GM21367 (cell line): ENCODE measurements around the gene EPB41L5.
"Not testable (repeated sequence)": the region's sequence is repeated elsewhere in the genome, so short reads cannot be mapped to it uniquely, and the experiment has no call there.

Source experiments
- ATAC-seq: cut with Tn5 transposase; IDR thresholded peaks from one replicate; pipeline ENCODE4 v1.9.1; 2021; ENCODE audit not compliant: unreplicated experiment

EPB41L5 gene

DNA sequence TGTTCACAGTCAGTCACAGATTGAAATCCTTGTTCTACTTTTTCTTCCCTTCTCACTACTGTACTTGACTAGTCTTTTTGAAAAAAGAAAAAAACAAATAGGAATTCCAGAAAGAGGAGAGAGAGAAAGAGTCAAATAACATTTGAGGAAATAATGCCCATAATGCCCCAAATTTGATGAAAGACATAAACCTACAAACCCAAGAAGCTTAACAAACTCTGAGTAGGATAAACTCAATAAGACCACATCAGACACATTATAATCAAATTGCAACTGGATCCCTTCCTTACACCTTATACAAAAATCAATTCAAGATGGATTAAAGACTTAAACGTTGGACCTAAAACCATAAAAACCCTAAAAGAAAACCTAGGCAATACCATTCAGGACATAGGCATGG lies 179.4 kb downstream of the EPB41L5 start:
- no peak for ATAC-seq

DNA sequence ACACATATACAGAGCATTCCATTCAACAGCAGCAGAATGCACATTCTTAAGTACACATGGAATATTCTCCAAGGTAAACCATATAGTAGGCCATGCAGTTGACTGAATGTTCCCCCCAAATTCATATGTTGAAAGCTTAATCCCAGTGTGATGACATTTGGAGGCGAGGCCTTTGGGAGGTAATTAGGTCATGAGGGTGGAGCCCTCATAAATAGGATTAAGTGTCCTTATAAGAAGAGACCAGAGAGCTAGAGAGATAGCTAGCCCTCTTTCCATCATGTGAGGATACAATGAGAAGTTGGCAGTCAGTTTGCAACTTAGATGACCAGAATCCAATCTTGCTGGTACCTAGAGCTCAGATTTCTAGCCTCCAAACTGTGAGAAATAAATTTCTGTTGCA lies 182.7 kb downstream of the EPB41L5 start:
- no peak for ATAC-seq

DNA sequence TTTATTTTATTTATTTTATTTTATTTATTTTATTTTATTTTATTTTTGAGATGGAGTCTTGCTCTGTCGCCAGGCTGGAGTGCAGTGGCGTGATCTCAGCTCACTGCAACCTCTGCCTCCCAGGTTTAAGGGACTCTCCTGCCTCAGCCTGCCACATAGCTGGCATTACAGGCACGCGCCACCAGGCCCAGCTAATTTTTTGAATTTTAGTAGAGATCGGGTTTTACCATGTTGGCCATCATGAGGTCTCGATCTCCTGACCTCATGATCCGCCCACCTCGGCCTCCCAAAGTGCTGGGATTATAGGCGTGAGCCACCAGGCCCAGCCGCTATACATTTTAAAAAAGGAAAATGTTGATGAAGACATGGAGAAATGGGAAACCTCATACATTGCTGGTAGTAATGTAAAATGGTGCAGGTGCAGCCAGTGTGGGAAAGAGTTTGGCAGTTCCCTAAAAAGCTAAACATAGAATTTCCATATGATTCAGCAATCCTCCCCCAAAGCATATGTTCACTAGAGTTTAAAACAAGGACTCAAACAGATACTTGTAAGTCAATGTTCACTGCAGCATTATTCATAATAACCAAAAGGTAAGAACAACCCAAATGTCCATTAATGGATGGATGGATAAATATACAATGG lies 187.1 kb downstream of the EPB41L5 start:
- ATAC-seq, result not testable (repeated sequence)

DNA sequence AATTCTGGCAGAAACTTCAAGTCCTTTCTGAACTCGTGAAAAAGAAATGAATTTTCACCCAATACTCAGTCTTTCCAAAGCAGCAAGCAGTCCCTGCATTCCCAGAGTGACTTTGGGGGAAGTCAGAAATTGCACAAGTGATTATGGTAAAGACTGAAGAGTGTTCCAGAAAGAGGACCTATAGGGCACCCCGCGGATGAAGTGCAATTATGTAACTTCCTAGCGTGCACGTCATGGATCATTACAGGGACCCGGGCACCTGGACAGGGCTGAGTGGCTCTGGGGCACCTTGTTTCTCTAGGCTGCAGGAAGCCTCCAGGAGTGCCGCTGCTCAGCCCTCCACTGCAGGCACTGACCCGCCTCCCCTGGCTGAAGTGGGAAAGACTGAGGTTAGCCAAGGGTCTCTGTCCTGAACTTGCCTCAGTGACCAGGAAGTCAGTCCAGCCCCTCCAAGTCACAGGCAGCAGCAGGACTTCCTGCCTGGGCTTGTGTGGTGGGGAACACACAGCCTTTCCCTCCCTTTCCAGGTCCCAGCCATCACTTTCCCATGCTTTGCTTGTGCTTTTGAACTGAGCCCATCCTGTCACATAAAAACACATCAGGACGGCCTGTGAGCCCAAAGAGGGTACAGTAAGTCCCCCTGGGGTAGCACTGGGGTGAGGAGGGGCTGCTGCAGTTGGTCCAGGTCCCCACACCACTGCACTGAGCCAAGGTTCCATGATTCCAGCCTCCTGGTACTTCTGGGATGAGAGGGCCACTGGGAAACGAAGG lies 190.6 kb downstream of the EPB41L5 start:
- no peak for ATAC-seq

DNA sequence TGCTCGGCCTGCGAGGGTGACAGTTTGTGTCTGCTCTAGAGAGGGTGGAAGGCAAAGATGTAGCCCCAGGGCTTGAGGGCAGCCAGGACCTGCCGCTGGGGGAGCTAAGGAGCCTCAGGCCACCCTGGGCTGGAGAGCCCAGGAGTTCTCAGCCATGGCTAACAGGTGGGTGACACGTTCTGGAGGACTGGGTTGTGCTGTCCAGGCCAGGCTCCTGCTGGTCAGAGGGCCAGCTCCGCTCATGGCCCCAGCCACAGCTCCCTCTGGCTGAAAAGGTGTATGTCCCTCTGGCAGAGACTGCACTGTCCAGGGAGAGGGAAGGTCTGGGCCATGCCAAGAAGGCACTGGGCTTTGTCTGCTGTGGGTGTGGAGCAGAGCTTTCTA lies 191.1 kb downstream of the EPB41L5 start:
- ATAC-seq, result no peak

DNA sequence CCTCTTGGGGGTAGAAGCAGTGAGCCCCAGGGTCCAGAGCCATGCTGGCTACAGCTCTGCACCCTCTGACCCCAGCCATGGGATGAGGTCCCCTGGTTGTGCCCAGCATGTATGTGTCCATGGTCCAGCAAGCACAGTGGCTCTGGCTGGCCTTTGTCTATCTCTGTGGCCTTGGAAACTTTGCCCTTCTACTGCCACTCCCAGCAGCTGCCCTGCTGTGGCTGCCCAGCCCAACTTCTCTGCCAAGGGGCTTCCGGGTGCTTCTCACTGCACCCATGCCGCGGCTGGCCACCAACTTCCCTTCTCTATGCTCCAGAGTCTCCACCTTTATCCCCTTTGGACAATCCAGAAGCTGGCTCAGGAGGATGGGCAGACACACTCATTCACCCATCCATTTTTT lies 191.5 kb downstream of the EPB41L5 start:
- ATAC-seq, result no peak

DNA sequence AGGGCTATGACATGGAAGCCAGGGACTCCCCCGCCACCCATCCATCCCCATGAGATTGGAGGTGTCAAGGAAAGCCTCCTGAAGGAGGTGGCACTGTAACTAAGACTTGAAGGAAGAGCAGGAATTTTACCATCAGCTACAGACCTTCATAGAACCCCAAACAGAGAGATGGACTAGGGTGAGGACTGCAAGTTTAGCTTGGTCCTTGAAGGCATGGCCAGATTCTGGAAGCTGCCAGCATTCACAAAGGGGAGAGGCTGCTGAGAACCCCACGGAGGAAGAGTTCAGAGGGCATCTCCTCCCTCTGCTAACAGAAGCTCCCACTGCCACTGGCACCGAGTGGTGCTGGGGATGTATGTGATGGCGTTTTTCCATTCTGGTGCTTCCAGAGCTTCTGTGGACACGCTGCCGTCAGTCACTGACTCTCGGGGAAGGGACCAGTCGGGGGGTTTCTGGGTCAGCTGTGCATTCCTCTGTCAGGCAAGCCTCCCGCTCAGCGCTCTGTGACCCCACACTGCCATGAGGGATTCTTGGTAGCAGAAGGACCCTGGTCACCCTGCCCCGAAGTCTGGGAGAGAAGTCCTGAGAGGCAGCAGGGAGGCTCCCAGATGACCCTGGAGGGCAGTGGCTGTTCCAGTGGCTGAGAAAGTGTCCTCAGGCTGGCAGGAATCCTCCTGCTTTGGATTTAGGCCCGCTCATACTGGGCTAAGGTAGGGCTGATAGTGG lies 192.2 kb downstream of the EPB41L5 start:
- no peak for ATAC-seq

DNA sequence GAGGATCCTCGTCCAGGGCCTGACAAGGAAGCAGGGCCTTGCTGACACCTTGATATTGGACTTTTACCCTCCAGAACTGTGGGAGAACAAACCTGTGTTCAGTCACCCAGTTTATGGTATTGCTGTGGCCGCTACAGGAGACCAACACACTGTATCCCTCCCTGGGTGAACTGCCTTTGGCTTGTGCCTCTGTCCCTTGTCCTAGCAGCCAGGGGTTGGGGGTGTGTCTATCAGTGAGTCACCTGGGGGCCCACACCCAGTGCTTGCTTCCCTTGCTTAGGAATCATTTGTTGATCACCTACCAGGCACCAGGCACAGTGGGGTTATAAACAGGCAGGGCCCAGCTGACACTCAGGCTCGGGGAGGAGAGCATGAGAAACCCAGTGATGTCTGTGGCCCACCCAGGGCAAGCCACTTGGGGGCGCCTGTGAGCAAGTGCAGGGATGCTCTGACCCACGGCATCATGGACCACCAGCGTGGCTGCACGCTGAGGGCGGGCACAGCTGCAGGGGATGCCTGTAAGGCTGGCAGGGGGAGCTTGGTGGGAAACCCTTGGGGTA lies 193.2 kb downstream of the EPB41L5 start:
- ATAC-seq, result no peak

DNA sequence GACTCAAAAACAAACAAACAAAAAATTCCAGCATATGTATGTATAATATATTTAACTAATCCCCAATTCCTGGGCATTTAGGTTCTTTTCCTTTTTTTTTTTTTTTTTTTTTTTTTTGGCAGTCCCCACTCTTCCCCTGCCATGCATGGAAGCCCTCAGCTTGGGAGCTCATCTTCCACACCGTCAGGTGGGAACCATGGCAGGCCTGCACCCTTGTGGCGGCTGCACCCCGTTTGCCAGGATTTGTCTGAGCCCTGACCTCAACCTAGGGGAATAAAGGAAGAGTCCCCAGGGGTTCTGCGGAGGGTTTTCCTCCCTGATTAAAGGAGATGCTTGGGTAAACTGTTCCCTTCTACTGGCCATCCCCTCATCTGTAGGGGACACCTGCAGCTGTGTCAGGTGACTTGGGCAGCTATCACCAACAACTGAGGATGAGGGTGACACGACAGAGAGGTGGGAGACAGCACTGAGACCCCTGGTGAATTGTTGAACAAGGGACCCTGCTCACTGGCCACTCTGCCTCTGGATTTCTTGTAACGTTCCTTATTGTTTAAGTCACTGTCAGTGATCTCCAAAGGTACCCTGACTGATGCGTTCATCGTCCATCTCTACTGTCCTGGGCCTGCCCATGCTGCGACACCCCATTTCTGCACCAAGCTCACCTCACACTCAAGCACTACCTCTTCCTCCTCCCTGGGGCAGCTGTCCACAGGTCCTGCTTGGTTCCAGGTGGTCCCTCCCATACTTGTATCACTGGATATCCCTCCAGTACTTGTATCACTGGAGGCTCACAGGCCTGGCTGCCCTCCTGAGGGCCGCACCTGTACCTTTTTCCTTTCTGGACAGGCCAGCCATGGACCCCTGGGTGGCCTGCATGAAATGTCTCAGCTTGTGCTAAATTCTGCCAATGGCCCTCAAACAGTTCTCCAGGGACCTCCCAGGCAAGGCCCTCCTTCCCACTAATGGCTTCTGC lies 195.8 kb downstream of the EPB41L5 start:
- ATAC-seq, result no peak

DNA sequence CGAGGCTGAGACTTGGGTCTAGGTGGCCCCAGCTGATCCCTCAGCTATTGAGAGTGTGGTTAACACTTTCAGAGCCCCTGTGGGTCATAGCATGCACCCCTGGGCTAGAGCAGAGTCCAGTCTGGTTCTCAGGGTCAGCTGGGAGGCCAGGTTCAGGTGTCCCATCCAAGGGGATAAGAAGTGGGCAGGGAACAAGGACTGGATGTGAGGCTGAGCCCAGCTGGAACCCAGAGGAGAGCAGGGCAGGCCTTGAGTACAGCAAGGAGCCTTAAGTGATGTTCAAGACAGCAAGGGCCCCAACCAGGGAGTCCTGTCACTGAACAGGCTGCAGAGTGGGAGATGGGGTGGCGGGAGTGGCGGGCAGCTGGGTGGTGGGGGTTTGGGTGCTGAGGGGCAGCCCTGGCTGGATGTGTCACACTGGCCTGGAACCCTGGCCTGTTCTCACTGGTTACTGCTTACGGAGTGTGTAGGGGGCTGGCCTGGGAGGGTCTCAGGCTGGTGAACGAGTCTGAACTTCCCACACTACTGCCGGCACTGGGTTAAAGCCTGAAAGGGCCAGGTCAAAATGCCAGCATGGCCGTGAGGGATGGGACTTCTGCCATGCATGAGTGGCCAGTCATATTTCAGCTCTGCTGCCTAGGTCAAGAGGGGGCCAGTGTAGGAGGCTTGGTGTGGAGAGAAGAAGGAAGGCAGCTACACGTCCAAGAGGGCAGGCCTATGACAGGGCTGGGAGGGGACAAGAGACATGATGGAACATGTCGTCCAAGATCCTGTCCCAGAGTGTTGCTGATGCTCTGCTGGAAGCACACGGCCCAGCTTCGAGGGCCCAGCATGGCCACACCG lies 196.8 kb downstream of the EPB41L5 start:
- ATAC-seq, result no peak

DNA sequence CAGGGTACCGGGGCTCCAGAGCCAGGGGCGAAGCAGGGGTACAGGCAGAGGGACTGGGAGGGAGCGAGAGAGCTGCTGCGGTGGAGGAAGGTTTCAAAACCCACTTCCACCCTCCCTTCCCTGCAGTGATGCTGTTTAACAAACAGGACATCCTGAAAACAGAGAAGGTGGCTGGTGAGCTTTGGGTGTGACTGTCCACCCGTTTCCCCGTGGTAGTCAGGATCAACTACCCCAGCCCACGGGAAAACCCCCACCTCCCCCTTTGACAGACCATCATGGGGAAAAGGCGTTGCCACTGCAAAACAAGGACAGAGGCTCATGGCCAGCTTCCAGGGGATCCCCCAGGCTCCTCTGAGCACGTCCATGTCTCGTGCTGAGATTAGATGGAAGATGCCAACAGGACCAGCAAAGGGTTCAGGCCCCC lies 197.4 kb downstream of the EPB41L5 start:
- no peak for ATAC-seq

DNA sequence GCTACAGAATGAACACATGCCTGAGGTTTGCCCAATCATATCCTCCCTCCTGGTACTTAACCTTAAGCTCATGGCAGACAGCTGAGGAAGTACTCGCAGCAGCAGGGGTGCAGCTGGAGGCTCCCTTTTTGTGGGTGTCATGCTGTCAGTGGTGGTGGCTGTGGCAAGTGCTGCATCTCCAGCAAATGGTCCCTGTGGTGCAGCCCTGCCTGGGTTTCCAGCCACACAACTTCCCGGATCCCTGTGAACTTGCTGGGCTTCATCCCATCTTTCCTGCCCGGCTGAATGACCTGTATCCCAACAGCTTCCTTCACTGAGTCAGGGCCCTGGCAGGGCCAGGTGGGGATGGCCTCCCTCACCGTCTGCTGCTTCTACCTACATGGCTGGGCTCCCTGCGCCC lies 205.3 kb downstream of the EPB41L5 start:
- no peak for ATAC-seq

DNA sequence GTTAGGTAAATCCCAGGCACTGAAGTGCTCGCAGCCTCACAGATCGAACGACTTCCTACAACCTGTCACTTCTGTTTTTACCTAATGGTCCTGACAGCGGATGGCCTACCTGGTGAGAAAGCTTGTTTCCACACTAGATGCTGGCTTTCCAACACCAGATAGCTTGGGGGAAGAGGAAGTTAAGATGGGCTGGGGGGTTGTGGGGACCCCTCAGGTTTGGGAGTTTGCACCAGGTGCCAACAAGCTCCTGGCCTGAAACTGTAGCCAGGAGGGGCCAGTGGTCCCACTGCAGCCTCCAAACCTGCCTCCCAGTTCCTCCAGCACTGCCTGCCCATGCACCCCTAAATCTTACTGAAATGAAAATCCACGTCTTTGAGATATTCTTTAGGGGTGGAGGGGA lies 206.4 kb downstream of the EPB41L5 start:
- no peak for ATAC-seq

DNA sequence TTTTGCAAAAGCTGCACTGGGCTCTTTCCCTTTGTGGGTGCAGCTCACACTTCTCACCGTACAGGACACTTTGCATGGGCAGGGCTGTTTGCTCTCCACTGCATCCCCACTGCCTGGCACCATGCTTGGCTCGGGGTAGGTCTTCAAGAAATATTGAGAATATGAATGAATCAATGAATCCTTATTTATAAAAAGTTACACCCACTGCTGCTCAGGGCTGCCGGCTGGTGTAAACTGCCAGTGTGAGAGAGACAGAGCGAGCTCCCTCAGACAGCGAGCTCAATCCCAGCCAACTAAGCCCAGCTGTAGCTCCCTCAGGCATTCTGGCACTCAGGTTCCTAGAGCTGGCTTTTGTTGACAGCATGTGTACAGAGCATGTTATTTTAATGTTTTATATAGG lies 206.9 kb downstream of the EPB41L5 start:
- ATAC-seq, result no peak

DNA sequence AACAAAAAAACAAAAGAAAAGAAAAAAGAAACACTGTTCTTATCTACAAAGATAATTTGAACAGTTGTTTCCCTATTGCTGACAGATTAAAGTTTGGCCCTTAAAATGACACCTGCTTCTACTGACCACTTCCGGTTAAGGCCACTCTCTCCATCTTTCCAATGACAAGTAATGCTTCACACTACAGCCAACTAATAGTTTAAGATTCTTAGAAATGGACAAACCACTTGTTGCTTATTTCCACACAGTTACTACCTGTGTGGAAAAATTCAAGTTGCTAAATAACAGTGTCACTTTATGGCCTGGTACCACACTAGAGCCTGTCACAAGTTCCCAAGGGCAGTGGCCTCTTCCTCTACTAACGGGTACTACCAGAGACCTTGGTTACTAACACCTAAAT lies 207.9 kb downstream of the EPB41L5 start:
- ATAC-seq, result no peak

DNA sequence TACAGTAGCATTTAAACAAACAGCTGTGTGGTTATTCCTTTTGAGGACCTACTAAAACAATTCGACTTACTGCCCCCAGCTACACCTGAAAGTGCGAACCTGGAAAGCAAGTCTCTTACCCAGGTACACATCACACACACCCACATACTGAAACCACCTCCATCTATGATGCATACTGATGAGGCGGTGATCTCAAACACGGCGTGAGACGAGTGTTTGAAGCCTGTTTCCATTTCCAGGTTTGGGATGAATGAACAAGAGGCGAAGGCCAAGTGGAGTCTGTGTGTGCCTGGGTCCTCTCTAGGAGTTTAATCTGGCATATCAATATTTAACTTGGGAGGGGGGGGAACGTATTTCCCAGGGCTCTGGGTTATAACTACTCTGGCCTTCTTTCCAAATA lies 208.7 kb downstream of the EPB41L5 start:
- no peak for ATAC-seq

DNA sequence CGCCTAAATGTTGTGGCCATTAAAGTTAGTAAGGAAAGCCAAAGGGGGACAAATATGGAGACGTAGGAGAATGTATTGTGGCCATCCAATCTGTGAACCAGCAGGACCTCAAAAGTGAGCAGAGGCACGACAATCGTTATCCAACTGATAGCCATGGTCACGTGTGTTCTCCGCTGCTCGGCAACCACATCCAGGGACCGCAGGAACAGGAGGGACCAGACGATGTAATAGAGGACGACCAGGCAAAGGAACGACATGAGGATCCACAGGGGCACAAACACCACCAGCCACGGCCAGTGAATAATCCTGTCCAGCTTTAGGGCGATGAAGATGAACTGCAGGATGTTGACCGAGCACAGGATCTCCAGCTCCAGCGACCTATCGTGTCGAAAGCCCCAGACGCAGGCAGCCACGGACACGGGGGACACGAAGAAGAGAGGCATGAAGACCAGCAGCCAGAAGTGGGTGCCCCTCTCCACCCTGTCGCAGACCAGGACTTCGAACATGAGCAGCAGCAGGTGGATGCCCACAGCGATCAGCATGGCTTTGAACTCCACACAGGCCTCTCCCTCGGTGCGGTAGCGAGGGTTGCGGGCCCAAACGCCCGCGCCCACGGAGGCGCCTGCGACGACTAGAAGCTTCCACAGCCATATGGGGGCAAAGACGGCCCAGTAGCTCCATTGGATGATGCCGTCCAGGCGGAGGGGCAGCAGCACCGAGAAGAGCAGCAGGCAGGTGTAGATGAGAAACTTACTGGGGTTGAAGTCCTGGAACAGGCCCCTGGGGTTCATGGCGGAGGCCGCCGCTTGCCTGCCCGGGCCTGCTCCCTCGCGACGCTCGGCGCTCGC lies 209.5 kb downstream of the EPB41L5 start:
- no peak for ATAC-seq

DNA sequence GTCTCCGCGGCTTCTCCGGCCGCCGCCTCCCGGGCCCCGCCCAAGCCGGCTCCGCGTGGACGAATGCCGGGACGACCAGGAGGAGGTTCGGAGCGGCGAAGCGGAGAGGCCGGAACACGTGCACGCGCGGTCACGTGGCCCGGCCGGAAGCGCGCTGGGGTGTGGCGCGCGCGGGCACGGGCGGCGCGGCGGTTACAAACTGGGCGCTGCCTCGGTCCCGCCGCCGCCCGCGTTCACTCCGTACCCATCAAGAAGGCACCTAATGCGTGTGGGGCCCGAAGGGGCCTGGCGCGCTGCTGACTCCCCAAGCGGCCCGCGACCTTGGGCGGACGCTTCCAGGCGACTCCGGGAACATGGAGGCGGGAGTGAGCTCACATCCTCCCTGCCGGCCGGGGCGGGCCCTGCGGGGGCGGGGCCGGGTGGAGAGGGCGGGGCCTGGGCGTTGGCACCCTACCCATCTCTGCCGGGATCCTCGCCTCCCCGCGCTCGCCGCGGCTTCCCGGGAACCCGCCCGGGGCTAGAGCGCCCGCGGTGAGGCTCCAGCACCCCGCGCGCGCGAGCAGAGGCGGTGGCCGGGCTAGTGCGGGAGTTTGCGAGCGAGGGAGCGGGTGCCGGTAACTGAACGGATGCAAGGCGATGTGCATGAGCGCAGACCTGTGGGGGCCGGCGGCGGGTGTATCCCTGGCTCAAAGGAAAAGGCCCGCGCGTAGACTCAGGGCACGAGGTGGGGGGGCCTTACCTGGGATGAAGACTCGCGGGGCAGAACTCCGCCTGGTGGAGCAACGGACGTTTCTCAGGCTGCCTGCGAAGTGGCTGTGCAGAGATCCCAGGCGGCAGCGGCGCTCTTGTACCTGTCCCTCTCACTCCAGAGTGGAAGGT lies 210.4 kb downstream of the EPB41L5 start, which contains the start of gene TMEM185B:
Gene TMEM185B, minus strand, starts transcription at position 367 of the 879 bp plus-strand sequence. CDS start 424 bp downstream, outside the sequence.
- ATAC-seq, result peak; percentile 77
